NCI-H1092 (cell line): ENCODE data around the gene HMGA1.
A peak's percentile ranks its signal among the peaks of the same experiment; 100 is the strongest.

Source experiments
- DNase-seq: peaks from one replicate; lab custom pipeline; 2025; lab: John Stamatoyannopoulos, UW

HMGA1 gene, protein sequence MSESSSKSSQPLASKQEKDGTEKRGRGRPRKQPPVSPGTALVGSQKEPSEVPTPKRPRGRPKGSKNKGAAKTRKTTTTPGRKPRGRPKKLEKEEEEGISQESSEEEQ

DNA sequence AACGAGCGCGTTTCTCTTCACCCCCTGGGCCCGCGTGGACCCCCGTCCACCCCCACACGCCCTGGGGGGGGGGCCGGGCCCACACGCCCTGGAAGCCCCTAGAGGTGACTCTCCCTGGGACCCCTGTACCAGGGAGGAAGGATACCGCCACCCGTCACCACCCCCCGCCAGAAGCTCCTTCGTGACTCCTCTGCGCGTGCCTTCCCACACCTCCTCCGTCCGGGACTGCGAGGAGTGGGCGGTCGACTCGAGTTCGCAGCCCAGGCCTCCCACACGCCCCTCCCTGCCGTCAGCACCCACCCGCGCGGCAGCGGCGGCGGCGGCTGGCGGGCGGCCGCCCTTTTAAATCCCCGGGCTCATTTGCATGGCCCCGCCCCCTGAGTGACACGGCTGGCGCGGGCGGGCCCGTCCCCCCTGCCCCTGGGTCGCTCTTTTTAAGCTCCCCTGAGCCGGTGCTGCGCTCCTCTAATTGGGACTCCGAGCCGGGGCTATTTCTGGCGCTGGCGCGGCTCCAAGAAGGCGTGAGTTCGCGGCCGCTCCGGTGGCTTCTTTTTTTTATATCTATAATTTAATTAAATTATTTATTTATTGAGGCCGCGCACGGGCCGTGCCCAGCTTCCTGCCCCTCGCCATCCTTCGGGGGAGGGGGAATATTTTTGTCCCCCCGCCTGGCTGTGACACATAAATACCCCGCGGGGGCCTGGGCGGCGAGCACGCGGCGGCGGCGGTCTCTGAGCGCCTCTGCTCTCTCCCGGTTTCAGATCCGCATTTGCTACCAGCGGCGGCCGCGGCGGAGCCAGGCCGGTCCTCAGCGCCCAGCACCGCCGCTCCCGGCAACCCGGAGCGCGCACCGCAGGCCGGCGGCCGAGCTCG, at the start of gene HMGA1:
Gene HMGA1, plus strand, starts transcription at position 431 of the 873 bp plus-strand sequence. CDS start 3,908 bp downstream, outside the sequence.
- DNase-seq, result peak; percentile 82

DNA sequence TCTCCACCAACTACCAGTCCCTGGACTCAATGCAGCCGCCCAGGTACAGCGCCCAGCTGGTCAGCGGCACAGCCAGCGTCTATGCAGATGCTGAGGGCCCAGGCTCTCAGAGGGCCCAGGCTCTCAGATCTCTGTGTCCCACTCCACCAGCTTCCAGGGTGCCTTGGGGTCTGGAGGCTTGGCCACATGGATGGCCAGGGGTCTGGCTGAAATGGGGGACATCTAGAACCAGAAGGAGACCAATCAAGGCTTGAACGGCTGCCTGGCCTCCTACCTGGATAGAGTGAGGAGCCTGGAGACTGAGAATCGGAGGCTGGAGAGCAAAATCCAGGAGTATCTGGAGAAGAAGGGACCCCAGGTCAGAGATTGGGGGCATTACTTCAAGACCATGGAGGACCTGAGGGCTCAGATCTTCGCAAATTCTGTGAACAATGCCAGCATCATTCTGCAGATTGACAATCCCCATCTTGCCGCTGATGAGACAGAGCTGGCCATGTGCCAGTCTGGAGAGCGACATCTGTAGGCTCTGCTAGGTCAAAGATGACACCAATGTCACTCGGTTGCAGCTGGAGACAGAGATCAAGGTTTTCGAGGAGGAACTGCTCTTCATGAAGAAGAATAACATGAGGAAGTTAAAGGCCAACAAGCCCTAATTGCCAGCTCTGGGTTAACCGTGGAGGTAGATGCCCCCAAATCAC, 46.7 kb upstream of the HMGA1 start:
- DNase-seq, result no peak

DNA sequence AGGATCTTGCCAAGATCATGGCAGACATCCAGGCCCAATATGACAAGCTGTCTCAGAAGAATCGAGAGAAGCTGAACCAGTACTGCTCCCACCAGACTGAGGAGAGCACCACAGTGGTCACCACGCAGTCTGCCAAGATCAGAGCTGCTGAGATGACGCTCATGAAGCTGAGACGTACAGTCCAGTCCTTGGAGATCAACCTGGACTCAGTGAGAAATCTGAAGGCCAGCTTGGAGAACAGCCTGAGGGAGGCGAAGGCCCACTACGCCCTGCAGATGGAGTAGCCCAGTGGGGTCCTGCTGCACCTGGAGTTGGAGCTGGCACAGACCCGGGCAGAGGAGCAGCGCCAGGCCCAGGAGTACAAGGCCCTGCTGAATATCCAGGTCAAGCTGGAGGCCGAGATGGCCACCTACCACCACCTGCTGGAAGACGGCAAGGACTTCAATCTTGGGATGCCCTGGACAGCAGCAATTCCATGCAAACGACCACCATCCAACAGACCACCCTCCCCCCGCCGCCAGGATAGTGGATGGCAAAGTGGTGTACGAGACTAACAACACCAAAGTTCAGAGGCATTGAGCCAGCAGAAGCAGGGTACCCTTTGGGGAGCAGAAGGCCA, 46.1 kb upstream of the HMGA1 start:
- DNase-seq, result peak; percentile 11

DNA sequence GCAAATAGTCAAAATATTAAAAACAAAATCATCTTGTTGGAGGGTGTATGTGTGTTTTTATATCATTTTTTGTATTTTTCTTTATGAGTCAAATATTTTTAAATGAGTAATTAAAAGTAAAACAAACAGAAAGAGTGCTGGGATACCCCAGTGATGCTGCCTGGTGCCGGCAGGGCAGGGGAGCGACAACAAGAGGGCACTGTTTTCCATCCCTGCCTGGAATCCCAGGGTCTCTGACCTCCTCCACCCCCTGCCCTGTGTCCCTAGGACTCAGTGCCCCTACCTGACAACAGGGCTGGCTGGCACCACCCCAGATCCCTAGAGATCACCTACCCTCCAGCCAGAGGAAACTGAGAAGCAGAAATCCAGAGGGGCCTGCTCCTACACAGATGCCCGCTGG, 41.9 kb upstream of the HMGA1 start:
- DNase-seq, result no peak

DNA sequence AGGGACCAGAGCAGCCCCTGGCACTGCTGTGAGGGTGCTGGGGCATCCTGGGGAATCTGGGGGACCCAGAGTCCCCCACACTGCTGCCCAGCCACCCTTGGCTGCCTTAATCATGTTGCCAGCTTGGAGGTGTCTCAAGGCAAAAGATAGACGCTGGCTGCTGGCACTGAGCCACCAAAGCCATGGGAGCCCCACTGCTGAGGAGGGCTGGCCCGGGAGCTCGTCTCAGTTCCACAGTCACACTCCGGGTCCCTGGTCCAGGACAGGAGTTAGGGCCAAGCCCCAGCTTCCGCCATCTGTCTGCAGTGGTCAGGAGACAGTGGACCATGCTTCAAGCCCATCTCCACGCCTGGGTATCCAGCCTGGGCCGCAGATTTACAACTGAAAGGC, 41.0 kb upstream of the HMGA1 start:
- DNase-seq, result no peak

DNA sequence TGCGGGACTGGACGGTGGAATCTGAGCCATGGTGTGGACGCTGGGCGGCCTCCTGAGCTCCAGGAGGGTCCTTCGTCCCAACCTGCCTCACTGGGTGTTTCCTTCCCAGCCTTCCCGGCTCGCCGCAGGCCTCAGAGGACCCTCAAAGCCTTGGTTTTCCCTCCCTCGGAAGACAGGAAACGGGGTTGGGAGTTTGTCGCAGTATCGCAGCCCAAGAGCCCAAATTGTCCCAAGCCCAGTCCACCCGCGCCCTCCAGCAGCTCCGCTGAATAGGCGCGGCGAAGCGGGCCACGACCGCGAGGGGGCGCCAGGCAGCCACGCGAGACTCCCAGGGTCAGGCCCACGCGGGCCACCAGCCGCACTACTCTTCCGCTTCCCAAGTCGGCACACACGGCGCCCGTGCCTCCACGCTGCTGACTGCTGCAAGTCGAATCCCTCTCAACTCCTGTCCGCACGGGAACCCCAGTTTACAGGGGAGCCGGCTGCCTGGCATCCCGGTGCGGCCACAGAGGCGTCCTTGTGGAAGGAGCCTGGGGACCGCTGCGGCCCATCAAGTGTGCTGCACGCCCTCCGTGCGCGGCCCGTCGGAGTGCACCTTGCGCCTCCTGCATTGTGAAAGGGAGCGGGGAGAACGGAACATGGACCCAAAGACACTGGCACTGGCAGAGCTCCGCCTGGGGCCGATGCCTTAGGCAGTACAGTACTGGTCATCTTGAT, 40.4 kb upstream of the HMGA1 start:
- DNase-seq, result peak; percentile 28

DNA sequence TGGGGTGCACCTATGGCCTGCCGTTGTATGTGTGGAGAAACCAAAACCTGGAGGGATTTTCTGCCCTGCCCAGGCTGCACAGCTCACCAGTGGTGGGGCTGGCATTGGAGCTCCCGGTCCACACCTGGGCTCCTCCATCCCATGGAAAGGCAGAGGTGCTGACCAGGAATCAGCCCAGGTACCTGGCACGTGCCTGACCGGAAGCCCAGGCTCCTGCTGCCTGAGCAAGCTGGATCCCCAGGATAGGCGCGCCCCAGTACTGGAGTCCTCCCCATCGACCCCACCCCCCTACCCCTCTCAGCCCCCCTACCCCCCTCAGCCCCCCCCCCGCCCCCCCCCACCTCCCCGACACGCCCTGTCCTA, 39.9 kb upstream of the HMGA1 start:
- no peak for DNase-seq

DNA sequence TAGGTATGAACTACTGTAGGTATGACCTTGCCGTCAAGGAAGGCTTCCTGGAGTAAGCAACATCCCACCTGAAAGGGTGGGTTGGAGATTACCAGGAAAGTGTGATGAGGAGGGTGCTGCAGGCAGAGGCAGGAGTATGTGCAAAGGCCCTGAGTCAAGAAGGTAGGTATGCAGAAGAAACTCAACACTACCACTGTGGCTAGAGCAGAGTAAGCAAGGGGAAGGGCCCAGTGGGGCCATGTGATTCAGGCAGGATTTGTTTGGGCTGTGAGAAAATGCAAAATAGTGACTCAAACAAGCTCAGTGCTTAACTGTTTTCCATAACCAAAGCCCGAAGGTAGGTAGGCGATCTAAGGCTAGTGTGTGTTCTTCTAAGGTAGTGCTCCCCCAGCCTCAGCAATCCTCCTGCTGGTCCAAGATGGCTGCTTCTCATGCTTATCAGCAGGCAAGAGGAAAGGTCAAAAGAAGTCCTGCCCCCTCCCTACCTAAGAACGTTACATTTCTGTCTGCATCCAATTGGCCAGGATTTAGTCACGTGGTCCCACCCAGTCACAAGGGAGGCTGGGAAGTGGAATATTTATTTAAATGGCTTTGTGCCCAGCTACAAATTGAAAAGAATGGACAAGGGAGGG, 36.2 kb upstream of the HMGA1 start:
- no peak for DNase-seq

DNA sequence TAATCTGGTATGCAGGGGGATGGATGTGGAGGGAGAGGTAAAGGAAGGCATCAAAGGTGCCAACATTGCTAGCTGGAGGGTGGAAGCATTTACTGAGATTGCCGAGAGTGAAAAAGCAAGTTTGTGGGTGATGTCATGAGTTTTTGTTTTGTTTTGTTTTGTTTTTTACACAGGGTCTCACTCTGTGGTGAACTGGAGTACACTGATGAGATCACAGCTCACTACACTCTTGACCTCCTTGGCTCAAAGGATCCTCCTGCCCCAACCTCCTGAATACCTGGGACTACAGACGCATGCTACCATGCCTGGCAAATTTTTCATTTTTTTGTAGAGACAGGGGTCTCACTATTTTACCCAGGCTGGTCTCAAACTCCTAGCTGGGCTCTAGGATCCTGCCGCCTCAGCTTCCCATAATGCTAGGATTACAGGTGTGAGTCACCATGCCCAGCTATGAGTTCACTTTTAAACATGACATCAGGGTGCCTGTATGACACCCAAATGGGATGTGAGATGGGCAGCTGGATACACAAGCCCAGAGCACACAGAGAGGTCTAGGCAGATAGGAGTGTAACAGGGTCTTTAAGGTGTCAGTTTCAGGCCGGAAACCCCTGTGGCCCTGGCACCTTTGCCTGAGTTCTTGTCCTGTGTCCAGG, 35.1 kb upstream of the HMGA1 start:
- DNase-seq, result no peak

DNA sequence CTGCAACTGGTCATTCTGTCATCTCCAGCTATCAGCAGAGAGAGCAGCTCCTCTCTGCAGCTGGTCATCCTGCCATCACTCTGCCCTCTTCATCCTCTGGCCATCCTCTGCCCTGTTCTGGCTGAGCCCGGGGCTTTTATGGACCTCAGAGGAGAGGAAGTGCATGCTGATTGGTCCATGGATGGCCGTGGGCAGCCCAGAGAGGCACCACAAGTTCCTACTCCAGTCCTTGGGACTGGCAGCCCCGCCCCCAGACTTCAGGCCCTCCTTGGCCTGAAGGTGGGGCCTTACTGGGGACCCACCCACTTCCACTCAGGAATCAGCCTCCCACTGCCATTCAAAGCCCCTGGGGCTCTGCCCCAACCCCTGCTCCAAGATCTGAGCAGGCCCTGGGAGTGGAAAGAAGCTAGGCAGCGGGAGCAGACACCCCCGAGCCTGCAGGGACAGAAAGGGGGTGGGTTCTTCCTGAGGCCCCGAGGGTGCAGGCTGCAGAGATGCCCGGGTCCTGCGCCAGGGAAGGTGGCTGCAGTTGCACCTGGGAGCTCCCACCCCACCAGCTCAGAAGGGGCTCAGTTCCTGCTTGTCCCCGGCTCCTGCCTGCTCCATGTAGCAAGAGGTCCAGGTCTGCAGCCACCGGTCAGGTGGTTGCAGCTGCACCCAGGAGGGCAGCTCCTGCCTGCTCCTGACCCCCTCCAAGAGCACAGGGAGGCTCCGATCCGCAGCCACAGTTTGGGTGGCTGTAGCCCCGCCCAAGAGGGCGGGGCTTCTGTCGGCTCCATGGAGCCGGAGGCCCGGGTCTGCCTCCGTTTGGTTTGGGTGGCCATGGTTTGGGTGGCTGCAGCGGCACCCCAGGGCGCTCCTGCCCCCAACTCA, 34.1 kb upstream of the HMGA1 start:
- DNase-seq, result no peak

DNA sequence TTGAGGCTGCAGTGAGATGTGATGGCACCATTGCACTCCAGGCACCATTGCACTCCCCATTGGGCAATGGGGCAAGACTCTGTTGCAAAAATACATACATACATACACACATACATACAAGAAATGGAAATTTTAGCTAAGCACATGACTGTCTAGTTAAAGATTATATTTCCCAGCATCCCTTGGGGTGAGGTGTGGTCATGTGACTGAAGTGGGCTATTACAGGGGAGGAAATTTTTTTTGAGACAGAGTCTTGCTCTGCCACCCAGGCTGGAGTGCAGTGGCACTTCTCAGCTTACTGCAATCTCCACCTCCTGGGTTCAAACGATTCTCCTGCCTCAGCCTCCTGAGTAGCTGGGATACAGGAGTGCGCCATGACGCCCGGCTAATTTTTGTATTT, 32.0 kb upstream of the HMGA1 start:
- DNase-seq, result no peak

DNA sequence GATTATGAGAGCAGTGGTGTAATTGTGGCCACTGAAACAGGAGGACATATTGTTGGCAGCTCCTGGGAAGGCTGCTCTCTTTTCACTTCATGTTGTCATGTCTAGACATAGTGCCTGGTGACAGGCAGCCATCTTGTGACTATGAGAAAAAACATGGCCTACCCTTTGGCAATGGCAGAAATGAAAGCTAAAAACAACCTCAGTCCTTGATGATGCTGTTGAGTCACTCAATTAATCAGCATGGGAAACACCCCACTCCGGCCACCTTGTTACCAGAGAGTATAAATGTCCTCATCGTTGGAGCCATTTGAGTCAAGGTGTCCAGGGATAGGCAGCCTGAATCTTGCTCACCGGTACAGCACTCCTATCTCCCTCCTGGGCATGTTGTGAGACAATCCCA, 31.2 kb upstream of the HMGA1 start:
- DNase-seq, result no peak

DNA sequence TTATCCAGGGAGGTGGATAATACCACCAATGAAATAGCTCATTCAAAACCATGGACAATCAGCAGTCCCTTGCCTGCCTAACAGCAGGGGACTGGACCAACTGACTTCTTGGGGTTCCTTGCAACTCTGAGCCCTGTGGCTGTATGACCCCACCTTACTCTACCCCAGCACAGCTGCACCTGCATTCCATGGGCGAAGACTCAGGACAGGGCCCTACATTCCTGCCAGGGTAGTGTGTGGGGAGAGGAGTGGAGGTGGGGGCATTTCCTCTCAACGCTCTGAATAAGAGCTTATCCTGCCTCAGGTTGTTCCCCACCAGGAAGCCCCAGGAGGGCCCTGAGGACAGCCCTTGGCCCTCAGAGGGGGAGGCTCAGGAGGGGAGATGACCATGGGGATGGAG, 30.8 kb upstream of the HMGA1 start:
- DNase-seq, result no peak

DNA sequence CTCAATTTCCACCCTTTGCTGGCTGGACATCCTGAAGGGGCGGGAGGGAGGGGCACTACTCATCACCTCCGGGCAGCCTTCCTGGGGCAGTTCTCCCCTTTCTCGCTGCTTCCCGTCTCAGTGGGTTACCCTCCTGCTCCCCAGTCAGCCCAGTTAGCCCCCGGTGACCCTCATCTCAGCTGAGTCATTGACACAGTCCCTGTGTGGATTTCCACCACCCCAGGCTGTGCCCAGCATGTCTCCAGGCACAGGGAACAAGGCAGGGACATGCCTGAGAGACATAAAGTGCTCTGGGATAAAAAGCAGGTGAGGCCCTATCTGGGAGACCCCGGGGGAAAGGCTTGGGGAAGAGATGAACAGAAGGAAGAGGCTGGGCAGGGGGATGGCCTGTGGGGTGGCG, 29.9 kb upstream of the HMGA1 start:
- no peak for DNase-seq

DNA sequence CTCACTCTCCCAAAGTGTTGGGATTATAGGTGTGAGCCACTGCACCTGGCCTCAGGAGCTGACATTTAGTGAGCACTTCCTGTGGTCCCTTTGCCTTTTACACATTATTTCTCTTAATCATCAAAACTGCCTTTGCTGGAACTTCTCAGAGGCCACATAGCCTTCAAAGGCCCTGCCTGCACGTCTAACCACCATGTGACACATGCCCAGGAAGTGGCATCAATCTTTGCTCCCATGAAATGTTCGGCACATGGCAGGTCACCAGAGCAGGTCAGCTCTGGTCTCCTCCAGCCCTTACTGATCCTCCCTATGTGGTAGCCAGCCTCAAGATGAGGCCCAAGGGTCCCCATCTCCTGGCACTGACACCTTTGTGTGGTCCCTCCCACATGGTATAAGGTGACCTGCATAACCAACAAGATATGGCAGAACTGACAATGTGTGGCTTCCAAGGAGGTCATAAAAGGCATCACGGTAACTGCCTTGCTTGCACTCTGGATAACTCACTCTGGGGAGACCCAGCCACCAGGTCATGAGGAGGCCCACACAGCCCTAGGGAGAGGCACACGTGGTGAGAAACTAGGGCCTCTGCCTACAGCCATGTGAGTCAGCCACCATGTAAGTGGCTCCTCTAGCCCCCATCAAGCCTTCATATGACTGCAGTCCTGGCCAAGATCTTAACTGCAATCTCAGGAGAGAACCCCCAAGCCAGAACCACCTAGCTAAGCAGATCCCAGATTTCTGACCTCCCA, 28.8 kb upstream of the HMGA1 start:
- no peak for DNase-seq

DNA sequence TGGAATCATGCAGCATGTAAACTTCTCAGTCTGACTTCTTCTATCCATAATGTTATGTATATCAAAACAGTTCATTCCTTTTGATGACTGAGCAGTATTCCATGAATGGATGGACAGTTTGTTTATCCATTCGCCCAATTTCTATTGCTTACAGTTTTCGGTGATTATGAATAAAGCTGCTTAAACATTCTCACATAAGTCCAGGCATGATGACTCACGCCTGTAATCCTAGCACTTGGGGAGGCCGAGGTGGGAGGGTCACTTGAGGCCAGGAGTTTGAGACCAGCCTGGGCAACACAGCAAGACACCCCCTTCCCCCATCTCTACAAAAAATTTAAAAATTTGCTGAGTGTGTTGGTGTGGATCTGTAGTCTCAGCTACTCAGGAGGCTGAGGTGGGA, 22.9 kb upstream of the HMGA1 start:
- DNase-seq, result no peak

DNA sequence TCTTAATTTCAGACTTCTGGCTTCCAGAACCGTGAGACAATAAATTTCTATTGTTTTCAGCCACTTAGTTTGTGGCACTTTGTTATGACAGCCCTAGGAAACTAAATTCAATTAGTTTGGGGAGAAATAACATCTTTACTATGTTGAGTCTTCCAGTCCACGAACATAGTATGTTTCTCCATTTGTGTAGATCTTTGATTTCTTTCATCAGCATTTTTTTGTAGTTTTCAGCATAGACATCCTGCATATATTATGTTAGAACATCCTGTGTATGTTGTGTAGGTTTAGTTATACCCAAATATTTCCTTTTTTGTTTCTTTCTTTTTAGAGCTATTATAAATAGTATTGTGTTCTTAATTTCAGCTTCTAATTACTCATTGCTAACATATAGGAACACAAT, 18.0 kb upstream of the HMGA1 start:
- no peak for DNase-seq

DNA sequence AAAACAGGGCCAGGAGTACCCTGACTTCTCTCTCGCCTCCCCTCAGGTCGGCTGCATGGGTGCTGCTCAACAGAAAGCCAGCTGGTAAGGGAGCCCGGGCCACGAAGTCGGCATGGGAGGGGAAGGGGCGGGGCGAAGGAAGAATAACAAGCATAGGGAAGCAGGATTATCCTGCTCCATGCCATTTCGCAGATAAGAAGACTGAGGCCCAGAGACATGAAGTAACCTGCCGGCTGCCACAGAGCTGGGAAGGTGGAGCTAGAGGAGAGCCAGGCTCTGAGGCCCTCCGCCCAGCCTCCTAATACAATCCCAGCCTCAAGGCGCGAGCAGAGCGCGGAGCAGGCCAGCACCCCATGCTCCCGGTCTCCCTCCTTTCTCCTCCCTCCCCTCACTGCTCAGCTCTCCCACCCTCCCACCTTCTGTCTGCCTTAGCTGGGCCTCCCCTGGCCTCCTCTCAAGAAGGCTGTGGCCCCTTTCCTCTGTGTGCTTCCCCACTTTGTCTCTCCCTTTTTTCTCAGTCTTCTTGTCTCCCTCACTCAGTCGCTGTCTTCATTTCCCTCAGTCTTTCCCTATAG, 13.2 kb upstream of the HMGA1 start:
- no peak for DNase-seq
